Measurements from ENCODE around the gene NDUFA6. TPM values are rescaled to one million over a fixed set of nuclear protein-coding genes. Genes with fewer than 3 reads are reported as not detected.
A peak's percentile ranks its signal among the peaks of the same experiment; 100 is the strongest.

The NDUFA6 gene
- polyA plus RNA-seq, 3 donors: 42.9 to 167 (median 138) TPM

GRCh38 chr22:42101199-42101598 lies 10.6 kb upstream of the NDUFA6 start:
- Histone ChIP-seq H2AFZ (ENCODE audit: insufficient read depth, low read depth, low read length, poor library complexity, severe bottlenecking) (no peak overlapping the region), H4K20me1 (ENCODE audit: insufficient read depth, low read length) (no peaks in the 10 kb centered on the region), H3K27me3 (ENCODE audit: control insufficient read depth in 2 of 2, insufficient read depth in 2 of 2, low read length in 2 of 2) (no peaks in the 10 kb centered on the region), H3K4me1 (ENCODE audit: control insufficient read depth in 1 of 2, insufficient read depth in 2 of 2, low read length in 2 of 2) (no peaks in the 10 kb centered on the region), H3K36me3 (replicated peaks in 1 of 2; ENCODE audit: control insufficient read depth in 1 of 2, insufficient read depth in 2 of 2, low read length in 2 of 2) (no peaks in the 10 kb centered on the region), H3K4me2 (replicated peaks; ENCODE audit: extremely low read depth, low read length, poor library complexity, severe bottlenecking) (no peak overlapping the region), H3K4me3 (replicated peaks in 1 of 3; ENCODE audit: low read depth in 2 of 3, low read length in 3 of 3) (no peak overlapping the region), H3K79me2 (ENCODE audit: insufficient read depth, low read length) (no peaks in the 10 kb centered on the region), H3K9me3 (replicated peaks in 1 of 2; ENCODE audit: control insufficient read depth in 1 of 2, insufficient read depth in 1 of 2, low read length in 2 of 2) (peaks cover 59% of the 10 kb centered on the region in 2 donors), H3K9ac (ENCODE audit: insufficient read depth, low read length, poor library complexity, severe bottlenecking) (no peak overlapping the region), H3K27ac (ENCODE audit: low read depth in 1 of 2, low read length in 2 of 2) (no peak overlapping the region)
- H3K27me3 Mint-ChIP-seq (ENCODE audit: low read depth in 3 of 3): peaks cover 0 to 4% (median 0%) of the 10 kb centered on the region in 3 donors
- peaks cover 36 to 75% (median 66%) of the 10 kb centered on the region in 7 donors for H3K9me3 Mint-ChIP-seq
- TF ChIP-seq, protein P1, sequence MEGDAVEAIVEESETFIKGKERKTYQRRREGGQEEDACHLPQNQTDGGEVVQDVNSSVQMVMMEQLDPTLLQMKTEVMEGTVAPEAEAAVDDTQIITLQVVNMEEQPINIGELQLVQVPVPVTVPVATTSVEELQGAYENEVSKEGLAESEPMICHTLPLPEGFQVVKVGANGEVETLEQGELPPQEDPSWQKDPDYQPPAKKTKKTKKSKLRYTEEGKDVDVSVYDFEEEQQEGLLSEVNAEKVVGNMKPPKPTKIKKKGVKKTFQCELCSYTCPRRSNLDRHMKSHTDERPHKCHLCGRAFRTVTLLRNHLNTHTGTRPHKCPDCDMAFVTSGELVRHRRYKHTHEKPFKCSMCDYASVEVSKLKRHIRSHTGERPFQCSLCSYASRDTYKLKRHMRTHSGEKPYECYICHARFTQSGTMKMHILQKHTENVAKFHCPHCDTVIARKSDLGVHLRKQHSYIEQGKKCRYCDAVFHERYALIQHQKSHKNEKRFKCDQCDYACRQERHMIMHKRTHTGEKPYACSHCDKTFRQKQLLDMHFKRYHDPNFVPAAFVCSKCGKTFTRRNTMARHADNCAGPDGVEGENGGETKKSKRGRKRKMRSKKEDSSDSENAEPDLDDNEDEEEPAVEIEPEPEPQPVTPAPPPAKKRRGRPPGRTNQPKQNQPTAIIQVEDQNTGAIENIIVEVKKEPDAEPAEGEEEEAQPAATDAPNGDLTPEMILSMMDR (IDR thresholded peaks at IDR 0.05): no peak
- no peak overlapping the region for H3K27ac Mint-ChIP-seq
- WGBS (ENCODE audit: insufficient coverage): no CpG with 5 or more reads among the region's 3 CpGs
- no peak for DNase-seq
- no peaks in the 10 kb centered on the region for H3K4me1 Mint-ChIP-seq
- H3K36me3 Mint-ChIP-seq: peaks cover 12 to 36% of the 10 kb centered on the region in 2 donors
- H3K4me3 Mint-ChIP-seq: no peak overlapping the region
- intact Hi-C loops (cut with micrococcal nuclease): no loop called here

GRCh38 chr22:42091455-42091782 lies 847 bp upstream of the NDUFA6 start:
- H3K36me3 Mint-ChIP-seq: peaks cover 18 to 20% of the 10 kb centered on the region in 2 donors
- DNase-seq: no peak
- WGBS (ENCODE audit: insufficient coverage): 19% methylated on average over 4 of the region's 7 CpGs

More at GRCh38 chr22:42091455-42091782, 847 bp upstream of the NDUFA6 start:
- Mint-ChIP-seq H3K4me1 (peaks cover 19% of the 10 kb centered on the region), H3K9me3 (peaks cover 0 to 3% (median 2%) of the 10 kb centered on the region in 7 donors), H3K27me3 (ENCODE audit: low read depth in 3 of 3) (peaks cover 0 to 1% (median 0%) of the 10 kb centered on the region in 3 donors), H3K4me3 (peak overlapping the region; percentile 91 to 94), H3K27ac (peak overlapping the region; percentile 90 to 99 (median 97))
- peak overlapping the region; percentile 87 for H3K4me2 ChIP-seq (replicated peaks; ENCODE audit: extremely low read depth, low read length, poor library complexity, severe bottlenecking)
- H3K4me1 ChIP-seq (ENCODE audit: control insufficient read depth in 1 of 2, insufficient read depth in 2 of 2, low read length in 2 of 2): peaks cover 15 to 24% of the 10 kb centered on the region in 2 donors
- no peaks in the 10 kb centered on the region for H3K27me3 ChIP-seq (ENCODE audit: control insufficient read depth in 2 of 2, insufficient read depth in 2 of 2, low read length in 2 of 2)
- H3K27ac ChIP-seq (ENCODE audit: low read depth in 1 of 2, low read length in 2 of 2): peak overlapping the region; percentile 94 to 98
- TF ChIP-seq, protein P1 (IDR thresholded peaks at IDR 0.05): no peak
- no peaks in the 10 kb centered on the region for H3K9me3 ChIP-seq (replicated peaks in 1 of 2; ENCODE audit: control insufficient read depth in 1 of 2, insufficient read depth in 1 of 2, low read length in 2 of 2)
- H2AFZ ChIP-seq (ENCODE audit: insufficient read depth, low read depth, low read length, poor library complexity, severe bottlenecking): peak overlapping the region; percentile 93
- H4K20me1 ChIP-seq (ENCODE audit: insufficient read depth, low read length): peaks cover 14% of the 10 kb centered on the region
- peaks cover 31% of the 10 kb centered on the region for H3K79me2 ChIP-seq (ENCODE audit: insufficient read depth, low read length)
- intact Hi-C loops (cut with micrococcal nuclease): loop anchor here (5.0 to 10.0 kb wide), 3 partner anchors 346 to 397 kb away; partner anchors contain the start of gene MEI1 (in 1 of the 2)
- H3K4me3 ChIP-seq (replicated peaks in 1 of 3; ENCODE audit: low read depth in 2 of 3, low read length in 3 of 3): peak overlapping the region; percentile 48 to 90 (median 56)
- peaks cover 6 to 16% of the 10 kb centered on the region in 2 donors for H3K36me3 ChIP-seq (replicated peaks in 1 of 2; ENCODE audit: control insufficient read depth in 1 of 2, insufficient read depth in 2 of 2, low read length in 2 of 2)
- H3K9ac ChIP-seq (ENCODE audit: insufficient read depth, low read length, poor library complexity, severe bottlenecking): peak overlapping the region; percentile 95
